Gastrocnemius medialis (tissue), 4 donors: ENCODE results near the gene SHISA6. TPM values are rescaled to one million over a fixed set of nuclear protein-coding genes. Genes with fewer than 3 reads are reported as not detected.

ENCODE experiments used
- ATAC-seq, 2 donors: fragments of 150-250 bp; one replicate each; pipeline ENCODE4 v1.9.1; 2016
- DNase-seq, 2 donors: peaks; one replicate each; pipeline ENCODE4 v3.0.0-alpha.2; 2019
- H3K27ac ChIP-seq, 4 donors: fragments of 200-600 bp; sonication (generic); 1 replicate in 1 of 4; 2 replicates in 3 of 4; pipeline ENCODE4 v1.5.1; 2016 to 2018; ENCODE audit warnings: mild to moderate bottlenecking in 2 of 4, moderate library complexity in 1 of 4
- H3K27me3 ChIP-seq, 3 donors: fragments of 200-600 bp; sonication (generic) in 2 of 3; 1 replicate in 1 of 3; 2 replicates in 2 of 3; pipeline versions ENCODE4 v1.5.1 to v1.6.0; 2016 to 2019; ENCODE audit warnings: mild to moderate bottlenecking in 1 of 3, moderate library complexity in 1 of 3
- H3K36me3 ChIP-seq, 2 donors: fragments of 200-600 bp; sonication (generic) in 1 of 2; one replicate each; pipeline ENCODE4 v1.5.1; 2017 to 2018
- H3K4me1 ChIP-seq, 2 donors: fragments of 200-600 bp; sonication (generic) in 1 of 2; one replicate each; pipeline ENCODE4 v1.5.1; 2016 to 2017; ENCODE audit warnings: mild to moderate bottlenecking in 2 of 2
- H3K4me3 ChIP-seq, 4 donors: fragments of 200-600 bp; sonication (generic) in 3 of 4; 1 replicate in 1 of 4; 2 replicates in 3 of 4; pipeline ENCODE4 v1.5.1; 2016 to 2019; ENCODE audit warnings: mild to moderate bottlenecking in 2 of 4
- H3K9me3 ChIP-seq, 3 donors: fragments of 200-600 bp; sonication (generic) in 2 of 3; 1 replicate in 1 of 3; 2 replicates in 2 of 3; pipeline ENCODE4 v1.5.1; 2016 to 2019
- CTCF ChIP-seq, 5 experiments: fragments of 450-650 bp in 3 of 5; fragments of 200-600 bp in 2 of 5; sonication (generic) in 2 of 5; IDR thresholded peaks in 4 of 5; conservative IDR thresholded peaks in 1 of 5; 1 replicate in 4 of 5; 2 replicates in 1 of 5; pipeline ENCODE4 v1.5.1; 2016 to 2019; ENCODE audit warnings: antibody characterized with exemption in 5 of 5, mild to moderate bottlenecking in 3 of 5, moderate library complexity in 3 of 5
- POLR2A ChIP-seq, 2 donors: fragments of 450-650 bp; IDR thresholded peaks; one replicate each; pipeline ENCODE4 v1.6.1; 2017; ENCODE audit warnings: antibody characterized with exemption in 2 of 2, mild to moderate bottlenecking in 2 of 2, moderate library complexity in 2 of 2
- in situ Hi-C, 4 donors: fragments of 200-750 bp; cut with MboI; loops; one replicate each; pipeline versions ENCODE4 v1.15.0 to v1.8.0; 2017; ENCODE audit warnings: low sequenced_read_pairs in 4 of 4
- intact Hi-C: fragments of 100-400 bp; cut with DNase I; formaldehyde crosslinking; loops from one replicate; pipeline ENCODE4 v1.15.1; 2023; ENCODE audit warnings: low total_unique reads
- total RNA-seq, 4 donors: library from RNA; depleted of rRNA; stranded (reverse); fragments of >200 nt; gene quantifications; one replicate each; pipeline versions ENCODE4 v1.1.0 to v1.2.3, GENCODE V29; 2016

Gene SHISA6
- total RNA-seq, 4 donors from 2014 or later: 0.19 to 0.46 (median 0.31) TPM

GRCh38 chr17:11404431-11405276, 163.6 kb downstream of the SHISA6 start:
- no peaks in the 10 kb centered on the region for H3K9me3 ChIP-seq
- TF ChIP-seq POLR2A (IDR thresholded peaks at IDR 0.05) (no peak), CTCF (IDR thresholded peaks at IDR 0.05 in 4 of 5, conservative IDR thresholded peaks at IDR 0.05 in 1 of 5) (no peak)
- H3K36me3 ChIP-seq: no peaks in the 10 kb centered on the region
- no peaks in the 10 kb centered on the region for H3K27me3 ChIP-seq
- DNase-seq: no peak
- no peaks in the 10 kb centered on the region for H3K4me1 ChIP-seq
- in situ Hi-C loops: no loop called here
- intact Hi-C loops: no loop called here
- no peak overlapping the region for H3K27ac ChIP-seq
- H3K4me3 ChIP-seq: no peak overlapping the region
- no peak for ATAC-seq

- intact Hi-C loops (no loop called here), in situ Hi-C loops (no loop called here)
- Histone ChIP-seq H3K36me3 (no peaks in the 10 kb centered on the region), H3K27me3 (no peaks in the 10 kb centered on the region), H3K4me3 (no peak overlapping the region), H3K27ac (no peak overlapping the region), H3K9me3 (no peaks in the 10 kb centered on the region), H3K4me1 (no peaks in the 10 kb centered on the region)
- TF ChIP-seq POLR2A (IDR thresholded peaks at IDR 0.05): no peak
- no peak for TF ChIP-seq CTCF (IDR thresholded peaks at IDR 0.05 in 4 of 5, conservative IDR thresholded peaks at IDR 0.05 in 1 of 5)
- DNase-seq (no peak), ATAC-seq (no peak)
Measured at GRCh38 chr17:11406716-11407115, 165.7 kb downstream of the SHISA6 start.

GRCh38 chr17:11412654-11413053, 171.6 kb downstream of the SHISA6 start:
- H3K4me3 ChIP-seq: no peak overlapping the region
- H3K27me3 ChIP-seq: no peaks in the 10 kb centered on the region
- no peak for ATAC-seq
- H3K9me3 ChIP-seq: no peaks in the 10 kb centered on the region
- intact Hi-C loops: no loop called here
- no peaks in the 10 kb centered on the region for H3K4me1 ChIP-seq
- no peak overlapping the region for H3K27ac ChIP-seq
- no peak for DNase-seq
- in situ Hi-C loops: no loop called here
- TF ChIP-seq POLR2A (IDR thresholded peaks at IDR 0.05) (no peak), CTCF (IDR thresholded peaks at IDR 0.05 in 4 of 5, conservative IDR thresholded peaks at IDR 0.05 in 1 of 5) (no peak)
- no peaks in the 10 kb centered on the region for H3K36me3 ChIP-seq

GRCh38 chr17:11418342-11418741, 177.3 kb downstream of the SHISA6 start:
- DNase-seq: no peak

More at GRCh38 chr17:11418342-11418741, 177.3 kb downstream of the SHISA6 start:
- H3K36me3 ChIP-seq: no peaks in the 10 kb centered on the region
- no peak overlapping the region for H3K4me3 ChIP-seq
- no peak for ATAC-seq
- intact Hi-C loops (no loop called here), in situ Hi-C loops (no loop called here)
- no peaks in the 10 kb centered on the region for H3K27me3 ChIP-seq
- no peak overlapping the region for H3K27ac ChIP-seq
- no peak for TF ChIP-seq POLR2A (IDR thresholded peaks at IDR 0.05)
- TF ChIP-seq CTCF (IDR thresholded peaks at IDR 0.05 in 4 of 5, conservative IDR thresholded peaks at IDR 0.05 in 1 of 5): no peak
- H3K4me1 ChIP-seq: no peaks in the 10 kb centered on the region
- no peaks in the 10 kb centered on the region for H3K9me3 ChIP-seq
